HepG2 (cell line): ENCODE results near the gene DCTN2. TPM values are rescaled to one million over a fixed set of nuclear protein-coding genes. Genes with fewer than 3 reads are reported as not detected.

Experiments
- ATRX ChIP-seq: sonication (generic); formaldehyde crosslinking; IDR thresholded peaks from 2 replicates; pipeline ENCODE4 v1.4.0; 2020; ENCODE audit warnings: missing genetic modification reagents, borderline replicate concordance
- EP300 ChIP-seq, 3 experiments: sonication (generic) in 1 of 3; formaldehyde crosslinking in 1 of 3; IDR thresholded peaks; 2 replicates each; pipeline versions ENCODE4 v1.5.1 to v1.6.1; 2011 to 2020; ENCODE audit warnings: low read depth in 2 of 3, low read length in 2 of 3, borderline replicate concordance in 1 of 3, improper control_type of control experiment in 1 of 3, mild to moderate bottlenecking in 1 of 3, missing genetic modification reagents in 1 of 3, moderate library complexity in 1 of 3
- FOXP1 ChIP-seq, 2 experiments: fragments of 450-650 bp in 1 of 2; IDR thresholded peaks; 2 replicates each; pipeline ENCODE4 v1.6.1; 2017 to 2018; ENCODE audit warnings: antibody characterized with exemption in 1 of 2
- RAD21 ChIP-seq: fragments of 450-650 bp; formaldehyde crosslinking; IDR thresholded peaks from 2 replicates; pipeline ENCODE4 v1.5.0; 2020; ENCODE audit warnings: mild to moderate bottlenecking
- SNAPC2 ChIP-seq: sonication (generic); formaldehyde crosslinking; IDR thresholded peaks from 2 replicates; pipeline ENCODE4 v1.8.1; 2022; ENCODE audit warnings: mild to moderate bottlenecking, missing genetic modification reagents
- SOX6 ChIP-seq, 2 experiments: fragments of 450-650 bp in 1 of 2; sonication (generic) in 1 of 2; formaldehyde crosslinking in 1 of 2; IDR thresholded peaks; 2 replicates each; pipeline versions ENCODE4 v1.4.0 to v1.6.1; 2017 to 2020; ENCODE audit warnings: antibody characterized with exemption in 1 of 2, mild to moderate bottlenecking in 1 of 2, missing genetic modification reagents in 1 of 2
- U2AF2 ChIP-seq: fragments of 200-400 bp; formaldehyde crosslinking; IDR thresholded peaks from 2 replicates; pipeline ENCODE4 v1.6.1; 2017; ENCODE audit warnings: low read depth, mild to moderate bottlenecking, low read length
- YEATS4 ChIP-seq: sonication (generic); formaldehyde crosslinking; IDR thresholded peaks from 2 replicates; pipeline ENCODE4 v1.4.0; 2020; ENCODE audit warnings: missing genetic modification reagents, borderline replicate concordance
- ZBTB2 ChIP-seq: sonication (generic); formaldehyde crosslinking; IDR thresholded peaks from 2 replicates; pipeline ENCODE4 v1.8.0; 2022; ENCODE audit warnings: low read depth, missing genetic modification reagents
- ZC3H13 ChIP-seq: sonication (generic); formaldehyde crosslinking; IDR thresholded peaks from 2 replicates; pipeline ENCODE4 v1.8.1; 2023; ENCODE audit warnings: mild to moderate bottlenecking, missing genetic modification reagents, moderate library complexity
- ZNF142 ChIP-seq: sonication (generic); formaldehyde crosslinking; IDR thresholded peaks from 2 replicates; pipeline ENCODE4 v1.4.0; 2020; ENCODE audit warnings: missing genetic modification reagents
- ZNF263 ChIP-seq: sonication (generic); formaldehyde crosslinking; IDR thresholded peaks from 2 replicates; pipeline ENCODE4 v1.4.0; 2020; ENCODE audit warnings: missing genetic modification reagents
- ZNF510 ChIP-seq: sonication (generic); formaldehyde crosslinking; IDR thresholded peaks from 2 replicates; pipeline ENCODE4 v1.4.0; 2020; ENCODE audit warnings: low read depth, mild to moderate bottlenecking, missing genetic modification reagents
- ZNF891 ChIP-seq: sonication (generic); formaldehyde crosslinking; IDR thresholded peaks from 2 replicates; pipeline ENCODE4 v1.5.0; 2020; ENCODE audit warnings: mild to moderate bottlenecking, missing genetic modification reagents
- polyA plus RNA-seq, 8 experiments: library from polyadenylated mRNA; depleted of rRNA in 3 of 8; stranded (reverse) in 7 of 8; unstranded in 1 of 8; fragments of >200 nt; fragmentation: Illumina TruSeq in 4 of 8; extraction: Trizol in 4 of 8; gene quantifications; 2 replicates each; pipeline versions ENCODE4 v1.2.1 to v1.2.3, GENCODE V29; 2011 to 2016; ENCODE audit warnings: low read depth in 4 of 8, missing spikeins in 1 of 8, mixed read lengths in 1 of 8; ENCODE audit not compliant: insufficient read depth in 1 of 8
- total RNA-seq, 5 experiments: library from RNA; depleted of rRNA; stranded (reverse); fragments of >200 nt; fragmentation: Illumina TruSeq; extraction: Trizol; gene quantifications; 2 replicates each; pipeline ENCODE4 v1.2.3, GENCODE V29; 2016; ENCODE audit warnings: low read depth in 1 of 5
- TF ChIP-seq, protein P1 (sequence below): sonication (generic); formaldehyde crosslinking; IDR thresholded peaks from 2 replicates; pipeline ENCODE4 v1.5.1; 2020; ENCODE audit warnings: mild to moderate bottlenecking, missing genetic modification reagents, borderline replicate concordance
- TF ChIP-seq, protein P2 (sequence below): sonication (generic); formaldehyde crosslinking; IDR thresholded peaks from 2 replicates; pipeline ENCODE4 v1.8.0; 2022; ENCODE audit warnings: missing genetic modification reagents, mild to moderate bottlenecking, moderate library complexity, borderline replicate concordance

The DCTN2 gene
- total and polyA plus RNA-seq, 2 of the 13 experiments (the other 11 are each of a cell fraction or from before 2014, with no cell fraction given): 72.0 to 77.4 TPM

DNA sequence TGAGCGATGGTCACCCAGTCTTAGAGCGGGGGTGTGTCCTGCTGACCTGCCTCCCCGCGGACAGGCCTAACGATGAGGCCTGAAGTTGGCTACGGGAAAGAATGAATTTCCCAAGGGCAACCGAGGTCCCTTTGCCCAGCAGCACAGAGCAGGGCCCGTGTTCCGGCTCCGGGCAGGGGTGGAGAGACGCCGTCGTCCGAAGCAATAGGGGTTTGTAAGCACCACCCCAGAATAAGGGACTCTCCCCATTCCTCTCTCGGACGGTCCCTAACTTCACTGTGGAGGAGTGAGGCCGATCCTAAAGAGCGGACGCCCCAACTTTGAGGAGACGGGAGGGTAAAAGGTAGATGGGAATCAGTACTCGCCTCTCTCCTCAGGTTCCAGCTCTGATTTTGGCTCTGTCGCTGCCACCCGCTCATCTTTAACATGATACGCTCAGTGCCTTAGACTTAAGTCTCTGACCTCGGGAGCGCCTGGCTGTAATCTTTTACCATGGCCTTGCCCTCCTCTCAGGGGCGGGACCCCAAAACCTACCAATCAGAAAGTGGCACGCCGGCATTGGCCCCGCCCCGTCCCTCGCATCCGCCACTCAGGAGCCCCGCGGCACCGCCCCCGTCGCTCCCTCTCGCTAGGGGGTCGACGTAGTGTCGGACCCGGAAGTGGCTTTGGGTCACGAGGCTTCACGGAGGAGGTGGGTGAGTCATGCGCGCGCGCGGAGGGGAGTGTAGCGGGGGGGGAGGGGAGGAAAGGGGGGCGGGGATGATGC, 26.8 kb downstream of the DCTN2 start, which contains the start of gene DDIT3 (continued):
- peak; percentile 51; the same call in 1 of the 2 replicates for TF ChIP-seq RAD21
- TF ChIP-seq, protein P1, sequence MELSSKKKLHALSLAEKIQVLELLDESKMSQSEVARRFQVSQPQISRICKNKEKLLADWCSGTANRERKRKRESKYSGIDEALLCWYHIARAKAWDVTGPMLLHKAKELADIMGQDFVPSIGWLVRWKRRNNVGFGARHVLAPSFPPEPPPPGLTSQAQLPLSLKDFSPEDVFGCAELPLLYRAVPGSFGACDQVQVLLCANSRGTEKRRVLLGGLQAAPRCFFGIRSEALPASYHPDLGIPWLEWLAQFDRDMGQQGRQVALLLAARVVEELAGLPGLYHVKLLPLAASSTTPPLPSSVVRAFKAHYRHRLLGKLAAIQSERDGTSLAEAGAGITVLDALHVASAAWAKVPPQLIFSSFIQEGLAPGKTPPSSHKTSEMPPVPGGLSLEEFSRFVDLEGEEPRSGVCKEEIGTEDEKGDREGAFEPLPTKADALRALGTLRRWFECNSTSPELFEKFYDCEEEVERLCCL (CRISPR knock-in tag): no peak
- TF ChIP-seq ZBTB2 (CRISPR knock-in tag): peak; percentile 94
- TF ChIP-seq EP300 (IDR thresholded peaks at IDR 0.05; ENCODE audit: low read depth in 2 of 2, low read length in 2 of 2): peak in 1 of 2 experiments; percentile 38; a peak in 2 of 4 replicates
- no peak for TF ChIP-seq EP300 (CRISPR knock-in tag; IDR thresholded peaks at IDR 0.05; ENCODE audit: borderline replicate concordance)
- TF ChIP-seq ZC3H13: 0 out of 2 replicates have a peak, but pooled peaks have one; percentile 52
- no peak for TF ChIP-seq ATRX
- TF ChIP-seq FOXP1 (IDR thresholded peaks at IDR 0.05): no peak
- 0 out of 2 replicates have a peak, but pooled peaks have one; percentile 0 for TF ChIP-seq FOXP1 (CRISPR knock-in tag; IDR thresholded peaks at IDR 0.05)
- TF ChIP-seq ZNF891 (CRISPR knock-in tag): peak; percentile 35; the same call in 1 of the 2 replicates
- TF ChIP-seq, protein P2, sequence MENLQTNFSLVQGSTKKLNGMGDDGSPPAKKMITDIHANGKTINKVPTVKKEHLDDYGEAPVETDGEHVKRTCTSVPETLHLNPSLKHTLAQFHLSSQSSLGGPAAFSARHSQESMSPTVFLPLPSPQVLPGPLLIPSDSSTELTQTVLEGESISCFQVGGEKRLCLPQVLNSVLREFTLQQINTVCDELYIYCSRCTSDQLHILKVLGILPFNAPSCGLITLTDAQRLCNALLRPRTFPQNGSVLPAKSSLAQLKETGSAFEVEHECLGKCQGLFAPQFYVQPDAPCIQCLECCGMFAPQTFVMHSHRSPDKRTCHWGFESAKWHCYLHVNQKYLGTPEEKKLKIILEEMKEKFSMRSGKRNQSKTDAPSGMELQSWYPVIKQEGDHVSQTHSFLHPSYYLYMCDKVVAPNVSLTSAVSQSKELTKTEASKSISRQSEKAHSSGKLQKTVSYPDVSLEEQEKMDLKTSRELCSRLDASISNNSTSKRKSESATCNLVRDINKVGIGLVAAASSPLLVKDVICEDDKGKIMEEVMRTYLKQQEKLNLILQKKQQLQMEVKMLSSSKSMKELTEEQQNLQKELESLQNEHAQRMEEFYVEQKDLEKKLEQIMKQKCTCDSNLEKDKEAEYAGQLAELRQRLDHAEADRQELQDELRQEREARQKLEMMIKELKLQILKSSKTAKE: no peak
- peak; percentile 21; the same call in 1 of the 2 replicates for TF ChIP-seq ZNF263
- TF ChIP-seq ZNF510 (CRISPR knock-in tag): 0 out of 2 replicates have a peak, but pooled peaks have one; percentile 83
- peak; percentile 58; the same call in 1 of the 2 replicates for TF ChIP-seq ZNF142
- TF ChIP-seq SOX6 (IDR thresholded peaks at IDR 0.05): no peak
- peak; percentile 44; the same call in 1 of the 2 replicates for TF ChIP-seq SOX6 (CRISPR knock-in tag; IDR thresholded peaks at IDR 0.05)
- peak; percentile 57; the same call in 1 of the 2 replicates for TF ChIP-seq YEATS4 (CRISPR knock-in tag)
- 0 out of 2 replicates have a peak, but pooled peaks have one; percentile 49 for TF ChIP-seq U2AF2
- 0 out of 2 replicates have a peak, but pooled peaks have one; percentile 11 for TF ChIP-seq SNAPC2
